Stimulated activated naive CD4-positive, alpha-beta T cell treated with Interleukin-2 at 50 U/mL for 16 hours (primary cell): ENCODE data around the gene IFIT5.
"Not testable (repeated sequence)": the region's sequence is repeated elsewhere in the genome, so short reads cannot be mapped to it uniquely, and the experiment has no call there.

Source experiments
- DNase-seq: peaks from one replicate; lab custom pipeline; 2025; lab: John Stamatoyannopoulos, UW

Gene IFIT5

GRCh38 chr10:89431977-89432376 lies 17.6 kb downstream of the IFIT5 start:
- DNase-seq: no peak

GRCh38 chr10:89438525-89438924 lies 24.2 kb downstream of the IFIT5 start:
- no peak for DNase-seq

- DNase-seq: no peak
Measured at GRCh38 chr10:89440226-89441009, 26.1 kb downstream of the IFIT5 start.

GRCh38 chr10:89442289-89442688 lies 27.9 kb downstream of the IFIT5 start:
- no peak for DNase-seq

GRCh38 chr10:89444819-89445218 lies 30.5 kb downstream of the IFIT5 start:
- not testable (repeated sequence) for DNase-seq

- no peak for DNase-seq
Measured at GRCh38 chr10:89450901-89451300, 36.5 kb downstream of the IFIT5 start.

GRCh38 chr10:89452193-89452592 lies 37.8 kb downstream of the IFIT5 start:
- no peak for DNase-seq

- no peak for DNase-seq
Measured at GRCh38 chr10:89454561-89455347, 40.4 kb downstream of the IFIT5 start.

- no peak for DNase-seq
Measured at GRCh38 chr10:89458291-89458690, 43.9 kb downstream of the IFIT5 start.

- DNase-seq: no peak
Measured at GRCh38 chr10:89458784-89459183, 44.4 kb downstream of the IFIT5 start.

GRCh38 chr10:89463846-89464537 lies 49.6 kb downstream of the IFIT5 start:
- DNase-seq: no peak

- DNase-seq: no peak
Measured at GRCh38 chr10:89465196-89465595, 50.8 kb downstream of the IFIT5 start.

- DNase-seq: no peak
Measured at GRCh38 chr10:89466599-89467035, 52.2 kb downstream of the IFIT5 start.

- no peak for DNase-seq
Measured at GRCh38 chr10:89468191-89468965, 54.0 kb downstream of the IFIT5 start.

GRCh38 chr10:89469517-89469916 lies 55.1 kb downstream of the IFIT5 start:
- DNase-seq: no peak
